ENCODE data around the gene XIRP2.

XIRP2 gene

DNA sequence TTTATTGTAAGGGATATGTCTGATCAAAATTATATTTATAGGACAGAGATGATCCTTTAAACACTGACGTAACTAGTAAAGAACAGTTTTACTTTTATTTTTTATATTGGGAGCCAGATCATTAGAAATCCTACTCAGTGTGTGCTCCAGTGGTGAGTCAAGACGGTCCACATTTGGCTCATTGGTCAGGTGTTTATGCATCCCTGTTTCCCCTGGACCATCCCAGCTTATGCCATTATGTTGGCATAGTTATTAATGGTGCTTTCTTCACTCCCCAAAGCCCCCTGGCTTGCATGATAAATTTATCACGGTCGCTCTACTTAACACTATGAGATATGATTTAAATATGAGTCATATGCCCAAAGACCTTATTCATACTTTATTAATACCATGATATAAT is 293.4 kb downstream of the XIRP2 start:
- no peaks in the 10 kb centered on the region for H3K27me3 ChIP-seq (replicated peaks; ENCODE audit: control insufficient read depth, insufficient read depth, low read length, poor library complexity, severe bottlenecking)
- no peaks in the 10 kb centered on the region for H3K4me1 ChIP-seq (ENCODE audit: control insufficient read depth, insufficient read depth, low read length, poor library complexity, severe bottlenecking)
- no peaks in the 10 kb centered on the region for H3K36me3 ChIP-seq (ENCODE audit: control insufficient read depth, insufficient read depth, low read length)
- no peaks in the 10 kb centered on the region for H3K9me3 ChIP-seq (ENCODE audit: control insufficient read depth, low read length)
- H3K27ac ChIP-seq (ENCODE audit: insufficient read depth, low read length, poor library complexity, severe bottlenecking) = no peak overlapping the region
- no peak for DNase-seq
- no peak overlapping the region for H3K4me3 ChIP-seq (ENCODE audit: insufficient read depth, low read depth, low read length, poor library complexity, severe bottlenecking)

DNA sequence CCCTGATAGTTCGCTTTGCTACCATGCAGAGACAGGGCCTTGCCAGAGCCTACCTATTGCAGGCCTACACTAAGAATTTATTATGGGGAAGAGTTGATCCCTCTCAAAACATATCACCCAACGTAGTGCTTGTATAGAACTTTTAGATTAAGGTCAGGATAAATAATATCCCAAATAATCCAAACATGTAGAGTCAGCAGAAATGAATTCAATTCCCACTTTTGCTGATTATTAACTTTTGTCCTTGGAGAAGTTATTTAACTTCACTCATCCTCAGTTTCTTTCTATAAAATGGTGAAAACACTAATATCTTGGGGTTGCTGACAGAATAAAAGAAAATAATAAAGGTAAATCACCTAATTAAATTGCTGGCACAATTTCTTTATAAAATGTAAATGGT is 294.1 kb downstream of the XIRP2 start:
- H3K36me3 ChIP-seq (ENCODE audit: control insufficient read depth, insufficient read depth, low read length) = no peaks in the 10 kb centered on the region
- H3K9me3 ChIP-seq (ENCODE audit: control insufficient read depth, low read length) = no peaks in the 10 kb centered on the region
- H3K4me3 ChIP-seq (ENCODE audit: insufficient read depth, low read depth, low read length, poor library complexity, severe bottlenecking) = no peak overlapping the region
- no peaks in the 10 kb centered on the region for H3K27me3 ChIP-seq (replicated peaks; ENCODE audit: control insufficient read depth, insufficient read depth, low read length, poor library complexity, severe bottlenecking)
- DNase-seq = no peak
- H3K27ac ChIP-seq (ENCODE audit: insufficient read depth, low read length, poor library complexity, severe bottlenecking) = no peak overlapping the region
- no peaks in the 10 kb centered on the region for H3K4me1 ChIP-seq (ENCODE audit: control insufficient read depth, insufficient read depth, low read length, poor library complexity, severe bottlenecking)

DNA sequence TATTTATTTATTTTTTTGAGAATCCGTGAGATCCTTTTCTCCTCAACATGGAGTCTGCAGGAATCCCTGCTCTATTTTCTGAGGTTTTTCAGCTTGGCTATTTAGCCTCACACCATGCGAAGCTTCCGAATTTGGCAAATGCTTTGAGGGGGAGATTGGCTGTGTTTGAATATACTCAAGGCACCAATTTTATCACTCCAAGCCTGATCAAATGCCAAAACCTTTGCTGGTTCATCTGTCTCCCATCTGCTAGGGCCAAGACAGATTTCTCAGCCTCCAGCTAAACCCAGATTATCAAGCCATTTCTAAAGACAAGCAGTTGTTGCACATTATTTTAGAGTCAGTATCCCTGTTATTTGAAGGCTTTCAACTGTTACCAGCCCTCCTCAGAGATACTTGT is 295.7 kb downstream of the XIRP2 start:
- H3K9me3 ChIP-seq (ENCODE audit: control insufficient read depth, low read length) = no peaks in the 10 kb centered on the region
- H3K27ac ChIP-seq (ENCODE audit: insufficient read depth, low read length, poor library complexity, severe bottlenecking) = no peak overlapping the region
- H3K4me1 ChIP-seq (ENCODE audit: control insufficient read depth, insufficient read depth, low read length, poor library complexity, severe bottlenecking) = no peaks in the 10 kb centered on the region
- no peaks in the 10 kb centered on the region for H3K36me3 ChIP-seq (ENCODE audit: control insufficient read depth, insufficient read depth, low read length)
- H3K4me3 ChIP-seq (ENCODE audit: insufficient read depth, low read depth, low read length, poor library complexity, severe bottlenecking) = no peak overlapping the region
- H3K27me3 ChIP-seq (replicated peaks; ENCODE audit: control insufficient read depth, insufficient read depth, low read length, poor library complexity, severe bottlenecking) = no peaks in the 10 kb centered on the region
- DNase-seq = no peak

DNA sequence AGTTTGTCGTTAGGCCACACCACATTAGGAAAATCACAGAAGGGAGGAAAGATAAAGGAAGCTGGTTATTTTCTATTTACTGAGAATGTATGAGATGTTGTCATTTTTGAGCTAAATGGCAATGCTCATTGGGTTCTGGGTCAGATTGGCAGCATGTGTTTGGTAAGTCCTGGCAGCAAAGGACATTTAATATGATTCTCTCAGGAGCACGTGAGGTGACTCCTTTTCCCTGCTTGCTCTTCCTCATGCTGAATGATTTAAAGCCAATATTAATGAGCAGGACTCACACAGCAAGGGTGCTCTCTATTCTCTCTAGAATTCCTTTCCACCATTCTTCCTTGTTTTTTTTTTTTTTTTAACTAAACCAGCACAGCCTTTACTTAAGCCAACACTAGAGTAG is 298.2 kb downstream of the XIRP2 start:
- Histone ChIP-seq H3K4me1 (ENCODE audit: control insufficient read depth, insufficient read depth, low read length, poor library complexity, severe bottlenecking) (no peaks in the 10 kb centered on the region), H3K36me3 (ENCODE audit: control insufficient read depth, insufficient read depth, low read length) (no peaks in the 10 kb centered on the region), H3K4me3 (ENCODE audit: insufficient read depth, low read depth, low read length, poor library complexity, severe bottlenecking) (no peak overlapping the region), H3K27ac (ENCODE audit: insufficient read depth, low read length, poor library complexity, severe bottlenecking) (no peak overlapping the region), H3K9me3 (ENCODE audit: control insufficient read depth, low read length) (no peaks in the 10 kb centered on the region), H3K27me3 (replicated peaks; ENCODE audit: control insufficient read depth, insufficient read depth, low read length, poor library complexity, severe bottlenecking) (no peaks in the 10 kb centered on the region)
- DNase-seq = no peak

DNA sequence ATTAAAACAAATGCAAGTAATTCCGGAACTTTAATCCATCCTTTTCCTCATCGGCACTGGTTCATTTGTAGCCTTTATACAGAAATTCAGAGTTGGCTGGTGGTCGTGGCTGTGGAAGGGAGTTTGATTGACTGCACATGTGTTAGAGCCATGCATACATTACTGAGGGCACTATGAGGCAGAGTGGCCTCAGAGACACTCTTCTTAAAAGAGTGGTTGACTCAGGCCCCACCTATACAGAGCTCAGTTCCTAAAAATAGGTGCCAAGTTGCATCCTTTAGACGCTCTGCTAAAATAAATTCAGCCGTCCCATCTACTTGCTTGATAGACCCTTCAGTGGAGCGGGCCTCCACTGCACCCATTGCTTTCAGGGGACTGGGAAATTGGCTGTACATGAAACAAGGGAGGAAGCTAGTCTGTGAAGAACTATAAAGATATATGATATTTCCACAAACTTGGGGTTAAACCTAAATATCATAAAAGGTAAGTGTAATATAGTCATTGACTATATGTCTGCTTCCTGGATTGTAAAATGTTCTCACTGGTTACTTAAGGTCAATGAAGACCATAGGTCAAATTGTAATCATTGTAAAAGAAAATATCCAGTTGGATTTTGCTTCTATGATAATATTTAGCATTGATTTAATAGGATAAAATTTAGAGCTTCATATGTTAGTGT is 298.9 kb downstream of the XIRP2 start:
- no peak overlapping the region for H3K27ac ChIP-seq (ENCODE audit: insufficient read depth, low read length, poor library complexity, severe bottlenecking)
- no peak overlapping the region for H3K4me3 ChIP-seq (ENCODE audit: insufficient read depth, low read depth, low read length, poor library complexity, severe bottlenecking)
- DNase-seq = no peak
- H3K9me3 ChIP-seq (ENCODE audit: control insufficient read depth, low read length) = no peaks in the 10 kb centered on the region
- H3K27me3 ChIP-seq (replicated peaks; ENCODE audit: control insufficient read depth, insufficient read depth, low read length, poor library complexity, severe bottlenecking) = no peaks in the 10 kb centered on the region
- H3K4me1 ChIP-seq (ENCODE audit: control insufficient read depth, insufficient read depth, low read length, poor library complexity, severe bottlenecking) = no peaks in the 10 kb centered on the region
- H3K36me3 ChIP-seq (ENCODE audit: control insufficient read depth, insufficient read depth, low read length) = no peaks in the 10 kb centered on the region

DNA sequence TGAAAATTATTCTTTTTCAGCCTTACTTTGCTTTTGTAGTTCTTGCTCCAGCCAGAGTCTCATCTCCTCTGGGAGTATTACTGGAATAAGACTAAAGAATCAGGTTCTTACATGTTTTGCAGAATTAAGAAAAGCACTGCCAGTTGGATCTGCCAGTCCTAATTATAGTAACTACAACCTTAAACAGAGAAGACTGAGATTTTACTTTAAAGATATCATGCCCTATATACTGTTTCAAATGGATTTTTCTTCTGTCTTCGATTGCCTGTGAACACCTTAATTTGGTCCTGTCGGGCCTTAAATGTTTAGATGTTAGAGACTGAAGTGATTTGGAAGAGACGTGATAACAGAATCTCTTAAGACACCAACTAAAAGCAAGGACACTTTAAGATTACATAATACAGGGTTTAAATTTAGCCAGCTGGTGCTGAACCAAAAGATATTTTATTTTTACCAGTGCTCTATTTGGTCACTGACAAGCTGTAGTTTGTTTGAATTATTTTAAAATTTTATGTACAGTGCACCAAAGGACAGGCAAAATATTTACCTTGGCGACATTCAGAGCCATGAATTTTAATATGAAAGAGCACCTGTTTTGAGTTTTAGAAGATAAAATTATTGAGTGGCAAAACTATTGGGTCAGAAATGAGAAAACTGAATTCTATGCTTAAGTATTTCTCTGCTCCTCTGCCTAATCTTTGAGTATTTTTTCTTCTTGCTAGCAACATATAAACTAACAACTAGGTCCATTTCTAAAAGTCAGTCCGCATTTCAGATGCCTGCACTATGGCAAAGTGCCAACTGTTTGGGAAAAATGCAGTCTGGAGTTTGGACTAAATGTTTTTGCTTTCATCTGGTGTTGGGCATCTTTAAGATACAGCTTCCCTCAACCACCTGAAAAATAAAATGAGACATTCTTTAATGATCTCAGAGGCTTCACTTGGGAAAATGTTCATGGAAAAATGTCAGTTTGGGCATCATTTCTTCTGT is 300.0 kb downstream of the XIRP2 start:
- no peaks in the 10 kb centered on the region for H3K27me3 ChIP-seq (replicated peaks; ENCODE audit: control insufficient read depth, insufficient read depth, low read length, poor library complexity, severe bottlenecking)
- no peaks in the 10 kb centered on the region for H3K4me1 ChIP-seq (ENCODE audit: control insufficient read depth, insufficient read depth, low read length, poor library complexity, severe bottlenecking)
- no peak overlapping the region for H3K4me3 ChIP-seq (ENCODE audit: insufficient read depth, low read depth, low read length, poor library complexity, severe bottlenecking)
- no peaks in the 10 kb centered on the region for H3K9me3 ChIP-seq (ENCODE audit: control insufficient read depth, low read length)
- H3K27ac ChIP-seq (ENCODE audit: insufficient read depth, low read length, poor library complexity, severe bottlenecking) = no peak overlapping the region
- H3K36me3 ChIP-seq (ENCODE audit: control insufficient read depth, insufficient read depth, low read length) = no peaks in the 10 kb centered on the region
- DNase-seq = no peak

DNA sequence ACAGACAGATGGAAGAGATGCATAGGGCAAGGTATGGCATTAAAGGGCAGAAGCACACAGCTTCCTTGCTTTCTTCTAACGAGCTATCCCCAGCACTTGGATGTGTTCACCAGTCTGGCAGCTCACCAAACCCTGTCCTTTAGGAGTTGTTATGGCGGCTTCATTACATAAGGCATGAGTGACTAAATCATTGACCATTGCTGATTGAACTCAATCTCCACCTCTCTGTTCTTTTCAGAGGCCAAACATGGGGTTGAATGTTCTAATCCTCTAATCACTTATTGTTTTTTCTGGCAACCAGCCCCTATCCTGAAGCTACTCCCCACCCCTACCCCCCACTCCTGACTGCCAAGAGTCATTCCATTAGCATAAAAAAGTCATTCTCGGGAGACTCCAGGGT is 301.8 kb downstream of the XIRP2 start:
- DNase-seq = no peak
- no peaks in the 10 kb centered on the region for H3K36me3 ChIP-seq (ENCODE audit: control insufficient read depth, insufficient read depth, low read length)
- H3K9me3 ChIP-seq (ENCODE audit: control insufficient read depth, low read length) = no peaks in the 10 kb centered on the region
- no peaks in the 10 kb centered on the region for H3K4me1 ChIP-seq (ENCODE audit: control insufficient read depth, insufficient read depth, low read length, poor library complexity, severe bottlenecking)
- H3K27ac ChIP-seq (ENCODE audit: insufficient read depth, low read length, poor library complexity, severe bottlenecking) = no peak overlapping the region
- no peak overlapping the region for H3K4me3 ChIP-seq (ENCODE audit: insufficient read depth, low read depth, low read length, poor library complexity, severe bottlenecking)
- H3K27me3 ChIP-seq (replicated peaks; ENCODE audit: control insufficient read depth, insufficient read depth, low read length, poor library complexity, severe bottlenecking) = no peaks in the 10 kb centered on the region

DNA sequence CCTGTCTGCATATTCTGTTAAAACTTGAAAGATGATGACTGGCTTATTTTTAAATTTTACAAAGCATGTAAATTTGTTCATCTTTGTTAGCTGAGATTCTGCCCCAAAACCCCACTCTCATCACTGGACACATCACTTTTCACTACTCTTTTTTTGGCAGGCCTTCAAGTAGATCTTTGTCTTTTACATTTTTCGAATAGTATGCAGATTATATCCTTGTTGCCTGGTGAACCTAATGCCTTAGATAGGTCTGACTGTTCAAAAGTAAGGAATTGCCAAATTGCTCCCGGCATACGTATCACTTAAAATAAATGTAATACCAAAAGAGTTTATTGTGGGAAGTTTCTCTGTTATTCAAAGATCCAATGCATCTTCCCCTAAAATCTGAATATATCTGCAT is 303.3 kb downstream of the XIRP2 start:
- no peak overlapping the region for H3K4me3 ChIP-seq (ENCODE audit: insufficient read depth, low read depth, low read length, poor library complexity, severe bottlenecking)
- no peaks in the 10 kb centered on the region for H3K36me3 ChIP-seq (ENCODE audit: control insufficient read depth, insufficient read depth, low read length)
- no peak for DNase-seq
- H3K9me3 ChIP-seq (ENCODE audit: control insufficient read depth, low read length) = no peaks in the 10 kb centered on the region
- no peak overlapping the region for H3K27ac ChIP-seq (ENCODE audit: insufficient read depth, low read length, poor library complexity, severe bottlenecking)
- H3K27me3 ChIP-seq (replicated peaks; ENCODE audit: control insufficient read depth, insufficient read depth, low read length, poor library complexity, severe bottlenecking) = no peaks in the 10 kb centered on the region
- H3K4me1 ChIP-seq (ENCODE audit: control insufficient read depth, insufficient read depth, low read length, poor library complexity, severe bottlenecking) = no peaks in the 10 kb centered on the region

DNA sequence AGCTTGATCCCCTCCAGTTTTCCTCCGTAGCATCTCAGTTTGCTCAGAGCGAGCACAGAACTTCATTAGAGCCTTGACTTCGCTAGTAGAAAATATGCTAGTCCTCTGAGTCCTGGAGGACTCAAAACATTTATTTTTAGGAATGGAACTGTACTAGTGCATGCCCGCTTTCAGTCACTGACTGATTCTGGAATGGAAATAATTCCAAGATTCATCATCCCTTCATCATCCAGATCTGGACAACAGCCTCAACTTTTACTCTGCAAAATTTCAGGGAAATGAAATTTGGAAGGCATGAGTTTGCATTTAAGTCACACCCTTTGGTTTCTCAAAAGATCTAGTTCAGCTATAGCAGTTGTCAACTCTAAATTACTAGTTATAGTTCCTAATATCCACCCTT is 304.6 kb downstream of the XIRP2 start:
- Histone ChIP-seq H3K27ac (ENCODE audit: insufficient read depth, low read length, poor library complexity, severe bottlenecking) (no peak overlapping the region), H3K36me3 (ENCODE audit: control insufficient read depth, insufficient read depth, low read length) (no peaks in the 10 kb centered on the region), H3K4me1 (ENCODE audit: control insufficient read depth, insufficient read depth, low read length, poor library complexity, severe bottlenecking) (no peaks in the 10 kb centered on the region), H3K9me3 (ENCODE audit: control insufficient read depth, low read length) (no peaks in the 10 kb centered on the region), H3K27me3 (replicated peaks; ENCODE audit: control insufficient read depth, insufficient read depth, low read length, poor library complexity, severe bottlenecking) (no peaks in the 10 kb centered on the region), H3K4me3 (ENCODE audit: insufficient read depth, low read depth, low read length, poor library complexity, severe bottlenecking) (no peak overlapping the region)
- no peak for DNase-seq

Measured in effector memory CD4-positive, alpha-beta T cell (primary cell).